ENCODE data around the gene MOGAT1. TPM values are rescaled to one million over a fixed set of nuclear protein-coding genes. Genes with fewer than 3 reads are reported as not detected.
A peak's percentile ranks its signal among the peaks of the same experiment; 100 is the strongest.

MOGAT1 gene
- total RNA-seq, 1 donor from 2014 or later: not detected

DNA sequence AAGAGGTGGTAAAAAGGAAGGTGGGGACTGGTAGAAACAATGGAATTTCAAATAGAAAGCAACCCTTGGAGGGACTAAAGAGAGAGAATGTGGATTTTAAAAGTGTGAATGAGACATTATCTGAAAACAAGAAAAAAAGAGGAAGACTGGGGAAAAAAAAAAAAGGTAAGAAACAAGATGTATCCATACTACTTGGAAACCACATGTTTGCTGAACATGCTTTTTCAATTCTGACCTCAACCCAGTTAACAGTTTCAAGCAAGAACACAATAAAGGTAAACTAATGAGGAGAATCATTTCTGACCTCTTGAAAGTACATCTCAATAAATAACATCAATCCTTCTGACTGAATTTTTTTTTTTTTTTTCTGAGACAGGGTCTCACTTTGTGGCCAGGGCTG is 18.2 kb upstream of the MOGAT1 start:
- no peak overlapping the region for H3K4me3 Mint-ChIP-seq (ENCODE audit: unreplicated experiment)
- TF ChIP-seq CTCF (IDR thresholded peaks at IDR 0.05; ENCODE audit: insufficient read depth, low read depth, low read length) (no peak), EZH2 (IDR thresholded peaks at IDR 0.05; ENCODE audit: insufficient read depth, low read length) (no peak)
- no peak for FAIRE-seq

GRCh38 chr2:222655787-222656525 is 15.5 kb upstream of the MOGAT1 start, which contains the start of gene FARSB:
FARSB (minus strand) TSS chr2:222656092; CDS start chr2:222656073, 19 bp downstream.
- Histone ChIP-seq H3K9ac (ENCODE audit: low read length) (peak within 1 kb of the TSS; percentile 98), H3K79me2 (ENCODE audit: insufficient read depth, low read length) (peaks cover 55% of the 10 kb centered on the region), H4K20me1 (ENCODE audit: insufficient read depth, low read length) (peaks cover 19% of the 10 kb centered on the region), H3K4me3 (ENCODE audit: insufficient read depth, low read depth, low read length) (peak within 1 kb of the TSS; percentile 99), H3K4me2 (ENCODE audit: low read length) (peak within 1 kb of the TSS; percentile 97), H2AFZ (ENCODE audit: low read depth, low read length) (peak within 1 kb of the TSS; percentile 98), H3K4me1 (ENCODE audit: insufficient read depth, low read length) (peaks cover 5% of the 10 kb centered on the region), H3K27ac (ENCODE audit: low read depth, low read length) (peak within 1 kb of the TSS; percentile 100), H3K9me3 (ENCODE audit: insufficient read depth, low read depth, low read length) (no peaks in the 10 kb centered on the region), H3K36me3 (ENCODE audit: insufficient read depth, low read length) (no peaks in the 10 kb centered on the region), H3K27me3 (ENCODE audit: insufficient read depth, low read length) (no peaks in the 10 kb centered on the region)
- no peaks in the 10 kb centered on the region for H3K36me3 Mint-ChIP-seq (ENCODE audit: low read depth, unreplicated experiment)
- no peaks in the 10 kb centered on the region for H3K27me3 Mint-ChIP-seq (ENCODE audit: low read depth, unreplicated experiment)
- peak within 1 kb of the TSS; percentile 99 for H3K4me3 Mint-ChIP-seq (ENCODE audit: unreplicated experiment)
- DNase-seq (ENCODE audit: low read depth) (peak; percentile 84), FAIRE-seq (no peak)
- H3K9me3 Mint-ChIP-seq (ENCODE audit: unreplicated experiment): no peaks in the 10 kb centered on the region
- H3K27ac Mint-ChIP-seq (ENCODE audit: unreplicated experiment): peak within 1 kb of the TSS; percentile 99
- TF ChIP-seq CTCF (IDR thresholded peaks at IDR 0.05; ENCODE audit: insufficient read depth, low read depth, low read length) (no peak), EZH2 (IDR thresholded peaks at IDR 0.05; ENCODE audit: insufficient read depth, low read length) (no peak)
- peaks cover 2% of the 10 kb centered on the region for H3K4me1 Mint-ChIP-seq (ENCODE audit: low read depth, unreplicated experiment)

More for the DNA sequence above, 18.2 kb upstream of the MOGAT1 start:
- peaks cover 2% of the 10 kb centered on the region for H3K4me1 Mint-ChIP-seq (ENCODE audit: low read depth, unreplicated experiment)
- H3K4me1 ChIP-seq (ENCODE audit: insufficient read depth, low read length): peaks cover 5% of the 10 kb centered on the region
- no peaks in the 10 kb centered on the region for H3K27me3 Mint-ChIP-seq (ENCODE audit: low read depth, unreplicated experiment)
- no peak overlapping the region for H3K27ac ChIP-seq (ENCODE audit: low read depth, low read length)
- no peaks in the 10 kb centered on the region for H3K36me3 Mint-ChIP-seq (ENCODE audit: low read depth, unreplicated experiment)
- H3K9ac ChIP-seq (ENCODE audit: low read length): no peak overlapping the region
- H3K9me3 ChIP-seq (ENCODE audit: insufficient read depth, low read depth, low read length): no peaks in the 10 kb centered on the region
- no peak overlapping the region for H2AFZ ChIP-seq (ENCODE audit: low read depth, low read length)
- H3K4me2 ChIP-seq (ENCODE audit: low read length): peak overlapping the region; percentile 3
- H3K27ac Mint-ChIP-seq (ENCODE audit: unreplicated experiment): no peak overlapping the region
- no peaks in the 10 kb centered on the region for H3K9me3 Mint-ChIP-seq (ENCODE audit: unreplicated experiment)
- no peak for DNase-seq (ENCODE audit: low read depth)
- no peak overlapping the region for H3K4me3 ChIP-seq (ENCODE audit: insufficient read depth, low read depth, low read length)
- peaks cover 27% of the 10 kb centered on the region for H4K20me1 ChIP-seq (ENCODE audit: insufficient read depth, low read length)
- no peaks in the 10 kb centered on the region for H3K27me3 ChIP-seq (ENCODE audit: insufficient read depth, low read length)
- H3K36me3 ChIP-seq (ENCODE audit: insufficient read depth, low read length): peaks cover 3% of the 10 kb centered on the region
- peaks cover 80% of the 10 kb centered on the region for H3K79me2 ChIP-seq (ENCODE audit: insufficient read depth, low read length)
